ENCODE data around the gene SV2C. TPM values are rescaled to one million over a fixed set of nuclear protein-coding genes. Genes with fewer than 3 reads are reported as not detected.

Gene SV2C
- total RNA-seq, 1 donor, result not detected

GRCh38 chr5:76174101-76174500, 90.9 kb downstream of the SV2C start:
- DNase-seq (ENCODE audit: low read depth), result no peak
- H3K4me3 ChIP-seq (ENCODE audit: low read depth, low read length), result no peak overlapping the region
- TF ChIP-seq CTCF (IDR thresholded peaks at IDR 0.05; ENCODE audit: insufficient read depth, low read depth, low read length), result no peak

- TF ChIP-seq CTCF (IDR thresholded peaks at IDR 0.05; ENCODE audit: insufficient read depth, low read depth, low read length), result peak; percentile 86
- DNase-seq (ENCODE audit: low read depth), result peak; percentile 42
- H3K4me3 ChIP-seq (ENCODE audit: low read depth, low read length), result no peak overlapping the region
Measured at GRCh38 chr5:76175051-76175666, 92.0 kb downstream of the SV2C start.

GRCh38 chr5:76175821-76176403, 92.7 kb downstream of the SV2C start:
- TF ChIP-seq CTCF (IDR thresholded peaks at IDR 0.05; ENCODE audit: insufficient read depth, low read depth, low read length), result no peak
- DNase-seq (ENCODE audit: low read depth), result no peak
- no peak overlapping the region for H3K4me3 ChIP-seq (ENCODE audit: low read depth, low read length)

GRCh38 chr5:76177978-76178377, 94.8 kb downstream of the SV2C start:
- DNase-seq (ENCODE audit: low read depth), result no peak
- no peak for TF ChIP-seq CTCF (IDR thresholded peaks at IDR 0.05; ENCODE audit: insufficient read depth, low read depth, low read length)

GRCh38 chr5:76178913-76179312, 95.7 kb downstream of the SV2C start:
- no peak for TF ChIP-seq CTCF (IDR thresholded peaks at IDR 0.05; ENCODE audit: insufficient read depth, low read depth, low read length)
- DNase-seq (ENCODE audit: low read depth), result no peak

More at GRCh38 chr5:76177978-76178377, 94.8 kb downstream of the SV2C start:
- no peak overlapping the region for H3K4me3 ChIP-seq (ENCODE audit: low read depth, low read length)

GRCh38 chr5:76180814-76181805, 97.9 kb downstream of the SV2C start:
- TF ChIP-seq CTCF (IDR thresholded peaks at IDR 0.05; ENCODE audit: insufficient read depth, low read depth, low read length), result no peak
- no peak for DNase-seq (ENCODE audit: low read depth)
- no peak overlapping the region for H3K4me3 ChIP-seq (ENCODE audit: low read depth, low read length)

More at GRCh38 chr5:76178913-76179312, 95.7 kb downstream of the SV2C start:
- H3K4me3 ChIP-seq (ENCODE audit: low read depth, low read length), result no peak overlapping the region

Data from fibroblast of villous mesenchyme (primary cell).